GM18867 (cell line): ENCODE data around the gene EIPR1.

ENCODE experiments used
- ATAC-seq: cut with Tn5 transposase; IDR thresholded peaks from one replicate; pipeline ENCODE4 v1.9.1; 2021; ENCODE audit warnings: mild to moderate bottlenecking, moderate library complexity; ENCODE audit not compliant: unreplicated experiment

The EIPR1 gene

GRCh38 chr2:3141696-3142095 lies 235.9 kb downstream of the EIPR1 start:
- no peak for ATAC-seq

DNA sequence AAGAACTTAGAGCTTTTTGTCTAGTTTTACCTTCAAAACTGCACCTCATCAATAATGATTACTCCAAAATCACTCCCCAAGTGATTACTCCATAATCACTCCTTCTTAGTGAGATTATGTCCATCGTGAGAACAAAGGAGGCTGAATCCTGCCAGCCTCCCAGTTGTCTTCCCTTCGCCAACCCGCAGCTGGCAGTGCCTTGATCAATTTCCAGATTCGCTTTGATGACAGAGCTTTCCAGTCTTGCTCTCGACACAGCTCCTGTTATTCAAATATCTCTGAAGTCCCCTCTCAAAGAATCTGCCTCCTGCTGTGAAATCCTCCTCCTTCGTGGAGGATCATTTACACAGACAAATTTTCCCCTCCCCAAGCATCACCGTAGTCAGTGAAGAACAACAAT lies 237.7 kb downstream of the EIPR1 start:
- ATAC-seq: no peak
